Esophagus muscularis mucosa (tissue), 3 donors: ENCODE results near the gene UBE2L6.

Source experiments
- CTCF ChIP-seq, 3 experiments: fragments of 200-600 bp in 2 of 3; fragments of 450-650 bp in 1 of 3; sonication (generic) in 2 of 3; IDR thresholded peaks; one replicate each; pipeline ENCODE4 v1.5.1; 2017 to 2019; ENCODE audit warnings: antibody characterized with exemption in 3 of 3, mild to moderate bottlenecking in 2 of 3, moderate library complexity in 1 of 3
- POLR2A ChIP-seq: fragments of 450-650 bp; IDR thresholded peaks from one replicate; pipeline ENCODE4 v1.6.1; 2017; ENCODE audit warnings: antibody characterized with exemption, moderate library complexity, mild to moderate bottlenecking, low read depth
- POLR2AphosphoS5 ChIP-seq, 2 donors: sonication (generic); formaldehyde crosslinking; IDR thresholded peaks; one replicate each; pipeline ENCODE4 v1.6.1; 2017; ENCODE audit warnings: antibody characterized with exemption in 2 of 2

DNA sequence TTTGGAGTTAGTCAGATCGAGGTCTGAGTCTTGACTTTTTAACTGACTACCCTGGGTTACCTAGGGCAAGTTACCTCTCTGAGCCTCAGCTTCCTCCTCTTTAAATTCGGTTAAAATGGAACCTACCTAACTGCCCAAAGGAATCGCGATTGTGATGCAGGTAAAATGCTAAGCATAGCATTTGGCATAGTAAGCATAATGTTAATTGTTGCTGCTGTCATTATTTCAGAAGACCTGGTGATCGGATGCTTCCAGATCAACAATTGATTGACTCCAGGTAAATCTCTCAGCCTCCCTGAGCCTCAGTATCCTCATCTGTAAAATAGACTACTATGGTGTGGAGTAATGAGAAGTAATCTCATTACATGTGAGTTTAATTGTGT, 51.4 kb downstream of the UBE2L6 start:
- TF ChIP-seq POLR2AphosphoS5 (IDR thresholded peaks at IDR 0.05) (no peak), POLR2A (no peak), CTCF (IDR thresholded peaks at IDR 0.05) (no peak)
